ENCODE data around the gene RGS19.

- TF ChIP-seq CTCF (IDR thresholded peaks at IDR 0.05) (no peak), POLR2A (IDR thresholded peaks at IDR 0.05) (no peak)
Observed at GRCh38 chr20:64049060-64049877, 30.0 kb downstream of the RGS19 start, which contains the start of gene SOX18.
